Kidney (tissue), 14 donors: ENCODE measurements around the gene OR6K3. TPM values are rescaled to one million over a fixed set of nuclear protein-coding genes. Genes with fewer than 3 reads are reported as not detected.

Source experiments
- DNase-seq, 5 donors: peaks; one replicate each; pipeline ENCODE4 v3.0.0-alpha.2; 2013 to 2020
- FAIRE-seq: peaks from 2 replicates; lab custom pipeline; 2012; peaks lifted over from hg19 to GRCh38; lab: Jason Lieb, UNC
- H3K27ac ChIP-seq, 2 donors: one replicate each; pipeline ENCODE4 v1.7.0; 2013; ENCODE audit warnings: low read depth in 2 of 2, low read length in 2 of 2, inconsistent platforms in 1 of 2
- H3K27me3 ChIP-seq: one replicate; pipeline ENCODE4 v1.7.1; 2013; ENCODE audit warnings: low read length, inconsistent platforms; ENCODE audit not compliant: control insufficient read depth, insufficient read depth
- H3K36me3 ChIP-seq, 3 donors: one replicate each; pipeline versions ENCODE4 v1.7.0 to v1.7.1; 2013; ENCODE audit warnings: low read length in 3 of 3, control low read depth in 1 of 3, inconsistent platforms in 1 of 3; ENCODE audit not compliant: insufficient read depth in 3 of 3, control insufficient read depth in 2 of 3
- H3K4me1 ChIP-seq, 3 donors: one replicate each; pipeline versions ENCODE4 v1.7.0 to v1.7.1; 2013; ENCODE audit warnings: low read length in 3 of 3, inconsistent platforms in 1 of 3, low read depth in 1 of 3; ENCODE audit not compliant: control insufficient read depth in 2 of 3, insufficient read depth in 2 of 3
- H3K4me3 ChIP-seq, 3 donors: one replicate each; pipeline versions ENCODE4 v1.7.0 to v1.8.1; 2013; ENCODE audit warnings: low read length in 3 of 3, control low read depth in 1 of 3, inconsistent platforms in 1 of 3
- H3K9ac ChIP-seq, 3 donors: one replicate each; pipeline versions ENCODE4 v1.7.0 to v1.7.1; 2013; ENCODE audit warnings: low read length in 3 of 3, control low read depth in 1 of 3, inconsistent platforms in 1 of 3
- H3K9me3 ChIP-seq, 3 donors: one replicate each; pipeline versions ENCODE4 v1.7.0 to v1.7.1; 2013; ENCODE audit warnings: low read length in 3 of 3, control low read depth in 1 of 3, inconsistent platforms in 1 of 3; ENCODE audit not compliant: control insufficient read depth in 2 of 3, insufficient read depth in 1 of 3
- intact Hi-C: fragments of 100-400 bp; cut with DNase I; formaldehyde crosslinking; loops from one replicate; pipeline ENCODE4 v1.11.1; 2022
- polyA plus RNA-seq: library from polyadenylated mRNA; stranded (reverse); fragments of 350-450 nt; fragmentation: Illumina TruSeq; extraction: RNeasy Lipid Tissue Mini Kit (QIAGEN cat#74804); gene quantifications from one replicate; pipeline ENCODE4 v1.2.3, GENCODE V29; 2014; ENCODE audit warnings: low read depth, low replicate concordance; ENCODE audit not compliant: insufficient read depth
- total RNA-seq: library from RNA; stranded (reverse); fragmentation: NEBNext Ultra II Directional; extraction: Animal tissue kit (Norgen Biotek cat#: 25700); gene quantifications from one replicate; pipeline ENCODE4 v1.2.1, GENCODE V29; 2021
- TF ChIP-seq, protein P1 (sequence below): IDR thresholded peaks from 3 replicates; pipeline ENCODE4 v1.5.1; 2012; ENCODE audit warnings: mild to moderate bottlenecking, moderate library complexity, borderline replicate concordance; ENCODE audit not compliant: insufficient read depth; ENCODE audit errors: extremely low read depth
- donor health status: control.
- donor health status: control.
- donor health status: control.
- donor health status: control.
- donor health status: control.
- donor health status: DM: yes; HTN: yes; CAD: no.
- donor health status: Normal renal cell carcinoma (clear cell type).

OR6K3 gene
- total and polyA plus RNA-seq, 2 donors from 2014 or later = not detected

DNA sequence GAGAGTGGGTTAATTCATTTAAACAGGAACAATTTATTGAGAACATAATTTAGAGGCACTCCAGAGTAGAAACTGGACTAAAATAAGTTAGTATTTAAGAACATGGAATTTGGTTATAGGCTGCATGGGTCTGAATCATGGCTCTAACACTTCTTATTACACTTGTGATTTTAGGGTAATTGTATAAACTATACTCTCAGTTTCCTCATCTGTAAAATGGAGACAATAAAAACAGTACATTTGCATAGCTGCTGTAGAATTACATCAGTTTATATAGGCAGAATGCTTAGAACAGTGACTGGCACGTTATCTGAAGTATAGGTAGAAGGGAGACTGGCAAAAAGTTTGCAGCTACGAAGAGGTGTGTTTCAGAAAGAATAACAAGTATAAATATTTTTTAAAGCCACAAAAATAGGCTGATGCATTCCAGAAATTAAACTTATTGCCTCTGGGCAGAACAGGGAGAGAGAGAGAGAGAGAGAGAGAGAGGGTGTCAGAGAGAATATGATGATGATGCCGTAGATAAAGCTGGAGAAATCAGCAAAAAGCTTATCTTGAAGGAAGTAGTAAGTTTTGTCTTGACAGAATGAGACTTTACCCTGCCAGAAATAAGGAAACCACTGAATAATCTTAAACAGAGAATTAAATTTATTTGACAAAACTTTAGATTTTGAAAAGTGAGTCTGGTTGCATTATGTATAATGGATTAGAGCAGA, 8.1 kb upstream of the OR6K3 start:
- intact Hi-C loops = no loop called here
- DNase-seq = no peak
- Histone ChIP-seq H3K27me3 (no peaks in the 10 kb centered on the region), H3K27ac (no peak overlapping the region), H3K9ac (no peak overlapping the region), H3K4me1 (no peaks in the 10 kb centered on the region), H3K36me3 (no peaks in the 10 kb centered on the region), H3K4me3 (no peak overlapping the region), H3K9me3 (no peaks in the 10 kb centered on the region)
- TF ChIP-seq, protein P1, sequence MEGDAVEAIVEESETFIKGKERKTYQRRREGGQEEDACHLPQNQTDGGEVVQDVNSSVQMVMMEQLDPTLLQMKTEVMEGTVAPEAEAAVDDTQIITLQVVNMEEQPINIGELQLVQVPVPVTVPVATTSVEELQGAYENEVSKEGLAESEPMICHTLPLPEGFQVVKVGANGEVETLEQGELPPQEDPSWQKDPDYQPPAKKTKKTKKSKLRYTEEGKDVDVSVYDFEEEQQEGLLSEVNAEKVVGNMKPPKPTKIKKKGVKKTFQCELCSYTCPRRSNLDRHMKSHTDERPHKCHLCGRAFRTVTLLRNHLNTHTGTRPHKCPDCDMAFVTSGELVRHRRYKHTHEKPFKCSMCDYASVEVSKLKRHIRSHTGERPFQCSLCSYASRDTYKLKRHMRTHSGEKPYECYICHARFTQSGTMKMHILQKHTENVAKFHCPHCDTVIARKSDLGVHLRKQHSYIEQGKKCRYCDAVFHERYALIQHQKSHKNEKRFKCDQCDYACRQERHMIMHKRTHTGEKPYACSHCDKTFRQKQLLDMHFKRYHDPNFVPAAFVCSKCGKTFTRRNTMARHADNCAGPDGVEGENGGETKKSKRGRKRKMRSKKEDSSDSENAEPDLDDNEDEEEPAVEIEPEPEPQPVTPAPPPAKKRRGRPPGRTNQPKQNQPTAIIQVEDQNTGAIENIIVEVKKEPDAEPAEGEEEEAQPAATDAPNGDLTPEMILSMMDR = no peak
- FAIRE-seq = no peak

DNA sequence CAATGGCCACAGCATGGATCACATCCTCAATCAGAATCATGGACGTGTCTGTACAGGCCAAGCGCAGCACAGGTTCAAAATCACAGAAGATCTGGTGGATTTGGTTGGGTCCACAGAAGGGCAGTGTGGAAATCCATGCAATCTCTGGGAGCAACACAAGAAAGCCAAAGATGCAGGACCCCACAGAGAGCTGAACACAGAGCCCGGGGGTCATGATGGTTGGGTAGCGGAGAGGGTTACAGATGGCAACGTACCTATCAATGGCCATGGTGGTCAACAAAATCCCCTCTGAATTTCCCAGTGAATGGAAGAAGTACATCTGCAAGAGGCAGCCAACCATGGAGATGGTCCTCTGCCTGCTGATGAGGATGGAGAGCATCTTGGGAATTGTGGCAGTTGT, 3.9 kb upstream of the OR6K3 start:
- Histone ChIP-seq H3K36me3 (no peaks in the 10 kb centered on the region), H3K9me3 (no peaks in the 10 kb centered on the region), H3K27ac (no peak overlapping the region), H3K9ac (no peak overlapping the region), H3K4me1 (no peaks in the 10 kb centered on the region), H3K4me3 (no peak overlapping the region), H3K27me3 (no peaks in the 10 kb centered on the region)
- TF ChIP-seq, protein P1 = no peak
- intact Hi-C loops = no loop called here
- DNase-seq = no peak
- no peak for FAIRE-seq

DNA sequence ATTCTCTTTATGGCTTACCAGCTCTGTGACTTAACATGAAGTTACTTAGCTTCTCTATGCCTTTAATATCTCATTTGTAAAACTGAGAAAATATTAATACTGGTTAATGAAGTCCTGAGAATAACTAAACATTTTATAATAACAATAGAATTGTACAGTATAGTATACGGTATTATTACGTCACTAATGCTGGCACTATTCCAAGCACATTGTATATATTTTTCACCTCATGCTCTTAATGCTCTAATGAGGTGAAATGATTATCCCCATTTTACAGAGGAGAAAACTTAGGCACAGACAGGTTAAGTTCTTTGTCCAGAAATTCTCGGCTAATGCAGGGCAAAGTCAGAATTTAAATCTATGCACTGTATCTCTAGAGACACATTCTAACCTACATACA, 856 bp downstream of the OR6K3 start:
- intact Hi-C loops = no loop called here
- Histone ChIP-seq H3K27ac (no peak overlapping the region), H3K9me3 (no peaks in the 10 kb centered on the region), H3K27me3 (no peaks in the 10 kb centered on the region), H3K36me3 (no peaks in the 10 kb centered on the region), H3K9ac (no peak overlapping the region), H3K4me3 (no peak overlapping the region), H3K4me1 (no peaks in the 10 kb centered on the region)
- TF ChIP-seq, protein P1 = no peak
- FAIRE-seq = no peak
- no peak for DNase-seq
